Astrocyte of the spinal cord (primary cell): ENCODE data around the gene CHRD.
A peak's percentile ranks its signal among the peaks of the same experiment; 100 is the strongest.

Experiments
- DNase-seq: peaks from one replicate; pipeline ENCODE4 v3.0.0; 2011; ENCODE audit warnings: low read depth, low spot score
- H3K4me3 ChIP-seq: 2 replicates; pipeline ENCODE4 v1.5.1; 2011; ENCODE audit warnings: low read depth, mild to moderate bottlenecking, low read length, moderate library complexity
- CTCF ChIP-seq: IDR thresholded peaks from 2 replicates; pipeline ENCODE4 v1.5.1; 2012; ENCODE audit warnings: low read depth, mild to moderate bottlenecking, low read length, inconsistent platforms
- in situ Hi-C: cut with HindIII; loops from 2 replicates; pipeline ENCODE4 v1.10.0; 2017; ENCODE audit warnings: low sequenced_read_pairs

Gene CHRD

GRCh38 chr3:184378651-184379357 lies 1.1 kb upstream of the CHRD start:
- DNase-seq, result no peak
- no peak for TF ChIP-seq CTCF
- in situ Hi-C loops, result no loop called here
- no peak overlapping the region for H3K4me3 ChIP-seq

- no peak for TF ChIP-seq CTCF
- H3K4me3 ChIP-seq, result no peak overlapping the region
- peak; percentile 19 for DNase-seq
- in situ Hi-C loops, result no loop called here
These were observed 352 bp downstream of the CHRD start for GRCh38 chr3:184380185-184380626.

- in situ Hi-C loops, result no loop called here
These were observed 890 bp downstream of the CHRD start for GRCh38 chr3:184380627-184381260.

GRCh38 chr3:184381261-184382224 lies 1.7 kb downstream of the CHRD start:
- H3K4me3 ChIP-seq, result no peak overlapping the region
- in situ Hi-C loops, result no loop called here
- no peak for DNase-seq
- TF ChIP-seq CTCF, result no peak

More at GRCh38 chr3:184380627-184381260, 890 bp downstream of the CHRD start:
- no peak for DNase-seq
- TF ChIP-seq CTCF, result no peak
- H3K4me3 ChIP-seq, result peak overlapping the region; percentile 7

GRCh38 chr3:184382326-184383032 lies 2.6 kb downstream of the CHRD start:
- no peak overlapping the region for H3K4me3 ChIP-seq
- no peak for DNase-seq
- TF ChIP-seq CTCF, result no peak
- in situ Hi-C loops, result no loop called here
